NCI-H1436 (cell line): ENCODE data around the gene EDEM3.
"Not testable (repeated sequence)": the region's sequence is repeated elsewhere in the genome, so short reads cannot be mapped to it uniquely, and the experiment has no call there.

Experiments
- DNase-seq: peaks from one replicate; lab custom pipeline; 2025; lab: John Stamatoyannopoulos, UW

Gene EDEM3

DNA sequence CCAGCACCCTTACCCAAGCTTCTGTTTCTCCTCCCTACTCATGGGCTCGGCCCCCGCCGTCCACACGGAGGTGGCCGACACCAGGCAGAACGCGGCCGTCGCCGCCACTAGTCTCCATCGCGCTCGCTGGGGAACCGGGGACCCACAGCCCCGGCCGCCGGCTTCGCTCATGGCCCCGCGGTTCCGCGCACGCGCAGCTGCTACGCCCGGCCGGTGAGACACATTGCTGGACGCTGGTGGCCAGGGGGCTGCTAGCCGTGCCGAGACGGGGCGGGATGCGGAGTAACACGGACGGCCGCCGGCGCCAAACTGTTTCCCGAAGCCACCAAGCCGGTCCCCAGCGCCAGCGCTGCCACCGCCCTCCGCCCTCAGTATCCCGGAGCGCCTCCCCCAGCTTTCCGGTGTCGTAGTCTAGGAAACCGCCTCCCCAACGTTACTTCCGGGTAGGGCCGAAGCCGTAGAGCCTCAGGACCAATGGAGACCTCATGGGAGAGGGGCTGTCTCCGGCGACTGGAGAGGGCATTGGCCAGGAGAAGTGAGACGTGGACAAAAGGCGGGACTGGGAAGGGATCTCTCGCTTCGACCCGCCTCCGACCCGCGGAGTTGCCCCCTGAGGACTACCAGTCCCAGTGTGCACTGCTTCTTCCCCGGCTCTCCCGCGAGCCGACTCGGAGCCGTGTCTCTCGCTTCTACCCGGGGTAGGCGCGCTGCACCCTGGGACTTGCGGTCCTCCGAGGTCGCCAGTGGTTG lies at the start of gene EDEM3:
TSS of gene EDEM3 (minus strand) at position 383 of the 750 bp plus-strand sequence. CDS start at position 171, 212 bp downstream.
- peak; percentile 99 for DNase-seq

GRCh38 chr1:184804220-184804619 lies 49.6 kb upstream of the EDEM3 start:
- DNase-seq: no peak

DNA sequence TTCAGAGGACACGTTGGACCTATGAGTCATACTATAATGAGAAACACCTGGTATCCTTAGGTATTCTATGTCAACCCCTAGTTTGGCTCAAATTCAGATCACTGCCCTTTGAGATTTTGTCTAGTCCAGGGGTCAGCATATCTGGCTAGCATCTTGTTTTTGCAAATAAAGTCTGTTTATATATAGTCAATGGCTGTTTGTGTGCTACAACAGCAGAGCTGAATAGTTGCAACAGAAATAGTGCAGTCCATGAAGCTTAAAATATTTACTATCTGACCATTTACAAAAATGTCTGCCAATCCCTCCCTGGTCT lies 48.5 kb upstream of the EDEM3 start:
- DNase-seq: no peak

- DNase-seq: no peak
Measured at GRCh38 chr1:184802354-184803179, 47.9 kb upstream of the EDEM3 start.

GRCh38 chr1:184801503-184801902 lies 46.8 kb upstream of the EDEM3 start:
- no peak for DNase-seq

DNA sequence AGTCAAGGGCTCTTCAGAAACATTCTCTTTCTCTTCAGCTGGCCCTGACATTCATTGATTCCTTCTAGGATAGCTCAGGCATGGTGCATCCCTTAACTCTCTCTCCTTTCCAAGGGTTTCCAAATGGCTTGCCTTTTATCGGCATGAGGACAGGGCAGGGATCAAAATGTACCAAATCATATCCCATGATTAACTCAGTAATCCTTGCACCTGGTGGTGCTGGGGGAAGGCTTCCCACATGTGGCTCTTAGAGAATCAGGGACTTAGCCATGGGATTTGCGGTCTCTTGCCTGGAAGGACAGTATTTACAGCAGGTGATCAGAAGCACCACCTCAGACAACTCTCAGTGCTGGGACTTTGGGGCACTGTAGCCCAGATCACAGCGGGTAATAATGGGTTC lies 46.2 kb upstream of the EDEM3 start:
- DNase-seq: no peak

DNA sequence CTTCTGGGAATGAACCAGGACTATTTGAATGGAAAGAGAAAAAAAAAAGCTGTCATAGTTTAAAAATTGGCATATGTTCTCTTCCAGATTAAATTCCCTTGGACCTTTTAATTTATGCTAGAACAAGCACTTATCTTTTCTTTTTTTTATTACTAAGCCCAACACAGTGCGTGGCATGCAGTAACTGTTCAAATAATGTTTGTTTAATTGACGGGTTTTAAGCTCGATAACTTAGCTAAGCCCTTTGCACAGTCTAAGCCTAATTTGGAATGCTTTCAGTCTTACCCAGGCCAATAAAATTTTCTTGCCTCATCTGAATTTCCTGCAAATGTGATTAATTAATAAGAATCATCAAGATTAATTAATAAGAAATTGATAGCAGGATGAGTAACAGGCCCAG lies 39.3 kb upstream of the EDEM3 start:
- DNase-seq: no peak

DNA sequence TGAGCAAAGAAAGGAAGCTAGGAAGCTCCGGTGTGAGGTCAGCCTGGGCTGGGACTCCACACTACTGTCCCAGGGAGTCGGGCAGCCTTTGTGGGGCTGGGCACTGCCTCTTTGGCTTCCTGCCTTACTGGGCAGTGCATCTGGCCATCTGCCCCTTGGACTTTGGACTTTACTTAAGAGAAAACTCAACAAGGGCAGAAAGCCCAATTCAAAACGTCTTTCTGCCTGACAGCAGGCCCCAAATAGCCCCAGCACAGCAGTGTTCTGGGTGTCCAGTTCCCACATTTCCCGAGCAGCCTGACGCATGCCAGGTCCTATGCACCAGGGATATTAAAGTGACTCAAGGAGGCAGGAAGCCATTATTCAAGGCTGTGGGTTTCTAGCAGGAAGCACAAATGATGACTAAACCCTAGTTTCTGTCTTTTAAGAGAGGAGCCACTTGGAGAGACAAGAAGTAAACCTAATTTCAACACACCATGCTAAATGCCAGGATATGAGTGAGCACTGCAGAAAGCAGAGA lies 37.9 kb upstream of the EDEM3 start:
- no peak for DNase-seq

GRCh38 chr1:184791550-184791900 lies 36.9 kb upstream of the EDEM3 start:
- no peak for DNase-seq

DNA sequence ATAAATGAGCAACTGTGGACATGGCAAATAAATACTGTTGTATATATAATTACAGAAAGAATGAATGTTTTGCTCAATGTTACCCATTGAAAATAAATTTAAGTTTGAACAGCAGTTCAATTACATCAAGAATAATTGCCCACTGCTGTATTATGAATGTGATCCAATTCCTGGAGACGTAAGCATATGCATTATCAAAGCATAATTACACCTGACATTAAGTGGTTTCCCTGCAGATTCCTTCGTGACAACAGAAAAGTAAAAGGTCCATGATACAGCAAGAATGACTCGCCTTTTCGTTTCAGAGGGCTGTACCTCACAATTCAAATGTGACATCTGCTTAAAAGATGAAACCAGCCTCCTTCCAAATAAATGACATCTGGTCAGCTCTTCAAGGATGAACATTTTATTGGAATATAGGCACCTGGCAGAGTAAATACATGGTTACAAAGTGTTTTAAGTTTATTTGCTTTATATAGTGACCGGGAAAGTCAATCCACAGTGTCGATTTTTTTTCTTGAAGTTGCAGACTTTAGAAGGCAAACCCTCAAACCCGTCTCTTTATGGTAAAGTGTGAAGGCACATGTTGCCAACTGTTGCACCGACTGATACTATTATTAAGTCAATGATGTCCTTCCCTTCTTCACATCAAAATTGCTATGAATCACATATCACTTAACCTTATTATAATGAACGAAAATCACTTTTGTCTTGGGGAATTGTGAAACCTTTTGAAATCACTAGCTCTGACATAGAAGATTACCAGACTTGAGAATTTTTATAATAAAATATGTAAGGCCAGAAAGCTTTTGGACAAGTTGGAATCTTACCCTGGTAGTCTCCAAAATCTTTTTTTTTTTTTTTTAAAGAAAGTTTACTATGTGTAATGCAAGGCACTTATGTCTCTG lies 36.2 kb upstream of the EDEM3 start:
- peak; percentile 3 for DNase-seq

- DNase-seq: no peak
Measured at GRCh38 chr1:184789884-184790283, 35.2 kb upstream of the EDEM3 start.

DNA sequence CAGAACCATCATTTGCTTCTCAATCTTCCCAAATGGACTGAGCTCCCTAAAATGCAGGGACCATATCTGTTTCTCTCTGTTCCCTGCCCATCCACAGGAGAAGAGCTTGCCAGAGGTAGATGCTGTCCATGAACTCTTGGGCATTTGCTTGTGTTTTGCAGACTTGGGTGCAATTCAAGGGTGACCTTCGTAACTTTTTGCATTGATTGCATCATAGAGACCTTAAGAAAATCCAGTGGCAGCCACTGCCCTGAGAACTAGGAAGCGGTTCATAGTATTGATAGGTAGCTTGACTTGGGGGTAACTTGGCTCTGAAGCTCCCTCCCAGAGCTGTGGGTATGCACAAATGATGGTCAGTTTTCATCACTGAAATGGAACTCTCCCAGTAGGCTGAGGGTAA lies 34.3 kb upstream of the EDEM3 start:
- no peak for DNase-seq

DNA sequence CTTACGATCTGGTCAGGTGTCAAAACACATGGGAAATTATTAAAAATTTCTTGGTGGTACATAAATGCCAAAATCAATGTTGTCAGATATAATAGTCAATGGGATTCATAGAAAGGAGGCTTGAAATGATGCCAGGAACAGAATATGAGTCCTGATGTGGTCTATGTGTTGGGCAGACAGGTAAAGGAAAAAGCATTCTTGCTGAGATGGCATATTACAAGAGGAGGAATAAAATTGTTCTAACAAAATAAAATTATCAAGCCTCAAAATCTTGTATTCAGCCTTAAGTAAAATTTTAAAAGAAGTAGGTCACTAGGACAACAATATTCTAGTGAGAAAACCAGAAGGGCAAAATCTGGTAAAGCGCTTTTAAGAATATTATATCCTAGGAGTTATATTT lies 30.9 kb upstream of the EDEM3 start:
- no peak for DNase-seq

- DNase-seq: not testable (repeated sequence)
Measured at GRCh38 chr1:184783723-184784122, 29.1 kb upstream of the EDEM3 start.

- DNase-seq: no peak
Measured at GRCh38 chr1:184781941-184782340, 27.3 kb upstream of the EDEM3 start.

DNA sequence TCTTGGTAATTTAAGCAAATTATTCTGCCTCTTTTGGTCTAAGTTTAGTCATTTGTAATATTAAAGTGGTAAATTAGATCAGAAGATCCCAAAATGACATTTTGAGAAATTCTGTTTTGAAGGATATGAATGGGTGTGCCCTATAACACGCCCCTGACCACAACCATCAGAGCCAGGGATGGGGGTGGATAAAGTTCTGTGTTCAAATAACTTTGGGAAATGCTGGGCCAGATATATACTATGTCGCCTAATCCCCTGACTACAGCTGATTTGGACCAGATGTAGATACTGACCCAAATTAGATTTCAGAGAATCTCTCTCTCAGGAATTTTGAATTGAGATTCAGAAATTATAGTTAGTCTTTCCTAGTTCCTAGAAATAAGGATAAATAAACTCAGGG lies 21.2 kb upstream of the EDEM3 start:
- DNase-seq: no peak

DNA sequence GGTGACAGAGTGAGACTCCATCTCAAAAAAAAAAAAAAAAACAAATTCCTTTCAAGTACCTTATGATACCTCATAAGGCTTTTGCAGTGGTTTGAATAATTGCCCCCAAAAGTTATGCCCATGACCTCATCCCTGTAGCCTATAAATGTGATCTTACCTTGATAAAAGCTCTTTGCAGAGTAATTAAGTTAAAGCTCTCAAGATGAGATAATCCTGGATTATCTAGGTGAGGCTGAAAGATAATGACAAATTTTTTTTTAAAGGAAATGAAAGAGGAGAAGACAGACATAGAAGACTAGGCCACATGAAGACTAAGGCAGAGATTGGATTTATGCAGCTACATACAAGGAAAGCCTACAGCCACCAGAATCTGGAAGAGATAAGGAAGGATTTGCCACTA lies 20.7 kb upstream of the EDEM3 start:
- no peak for DNase-seq

DNA sequence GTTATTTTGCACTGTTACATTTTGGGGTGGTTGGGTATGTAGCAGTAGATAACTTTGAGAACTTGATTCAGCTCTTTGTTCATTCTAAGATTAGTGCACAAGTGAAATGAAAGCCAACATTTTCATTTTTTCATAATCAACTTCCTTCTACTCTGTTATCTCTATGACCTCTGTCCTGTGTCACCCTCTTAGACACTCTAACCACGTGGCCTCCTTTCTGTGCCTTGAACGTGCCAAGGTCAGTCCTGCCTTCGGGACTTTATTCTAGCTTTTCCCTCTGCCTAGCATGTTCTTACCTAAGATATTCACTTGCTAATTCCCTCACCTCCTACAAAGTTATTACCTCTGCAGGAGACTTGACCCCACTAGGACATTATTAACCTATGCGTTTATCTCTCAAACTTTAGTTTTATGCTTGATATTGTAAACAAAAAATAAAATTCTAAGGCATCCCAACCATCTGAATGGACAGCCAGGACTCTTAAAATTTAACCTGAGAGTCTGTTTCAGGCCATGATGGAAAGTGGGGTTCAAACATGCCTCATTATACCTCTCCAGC lies 19.2 kb upstream of the EDEM3 start:
- DNase-seq: no peak

GRCh38 chr1:184771190-184771691 lies 16.6 kb upstream of the EDEM3 start:
- DNase-seq: peak; percentile 62

GRCh38 chr1:184770181-184770979 lies 15.7 kb upstream of the EDEM3 start:
- DNase-seq: peak; percentile 35

GRCh38 chr1:184769241-184769640 lies 14.6 kb upstream of the EDEM3 start:
- no peak for DNase-seq
